HFFc6 (cell line): ENCODE measurements around the gene SHISA9. TPM values are rescaled to one million over a fixed set of nuclear protein-coding genes. Genes with fewer than 3 reads are reported as not detected.

Experiments
- DNase-seq: peaks from one replicate; pipeline ENCODE4 v3.0.0-alpha.2; 2018
- H3K27ac Mint-ChIP-seq: 2 replicates; pipeline ENCODE4 v1.8.0; 2020; ENCODE audit warnings: mild to moderate bottlenecking, mixed read lengths
- H3K27me3 Mint-ChIP-seq: 2 replicates; pipeline ENCODE4 v1.8.0; 2021; ENCODE audit warnings: mild to moderate bottlenecking, moderate library complexity, mixed read lengths; ENCODE audit not compliant: insufficient read depth
- H3K36me3 Mint-ChIP-seq: 2 replicates; pipeline ENCODE4 v1.8.0; 2021; ENCODE audit warnings: low read depth, mixed read lengths
- H3K4me1 Mint-ChIP-seq: 2 replicates; pipeline ENCODE4 v1.8.0; 2020; ENCODE audit warnings: low read depth, mixed read lengths
- H3K4me3 Mint-ChIP-seq: 2 replicates; pipeline ENCODE4 v1.8.0; 2020; ENCODE audit warnings: mild to moderate bottlenecking, moderate library complexity, mixed read lengths
- H3K9me3 Mint-ChIP-seq: 2 replicates; pipeline ENCODE4 v1.8.0; 2020; ENCODE audit warnings: mild to moderate bottlenecking, mixed read lengths
- total RNA-seq, 6 experiments: library from RNA; stranded (reverse); fragmentation: NEBNext Ultra II Directional; extraction: Animal tissue kit (Norgen Biotek cat#: 25700); gene quantifications; 2 replicates in 1 of 6; 3 replicates in 5 of 6; pipeline ENCODE4 v1.2.3, GENCODE V29; 2021
- TF ChIP-seq, protein P1 (sequence below): fragments of 200-600 bp; sonication (generic); IDR thresholded peaks from 2 replicates; pipeline ENCODE4 v1.5.0; 2021; ENCODE audit warnings: antibody characterized with exemption, mild to moderate bottlenecking

SHISA9 gene
- total RNA-seq, 6 experiments from 2014 or later, result not detected

DNA sequence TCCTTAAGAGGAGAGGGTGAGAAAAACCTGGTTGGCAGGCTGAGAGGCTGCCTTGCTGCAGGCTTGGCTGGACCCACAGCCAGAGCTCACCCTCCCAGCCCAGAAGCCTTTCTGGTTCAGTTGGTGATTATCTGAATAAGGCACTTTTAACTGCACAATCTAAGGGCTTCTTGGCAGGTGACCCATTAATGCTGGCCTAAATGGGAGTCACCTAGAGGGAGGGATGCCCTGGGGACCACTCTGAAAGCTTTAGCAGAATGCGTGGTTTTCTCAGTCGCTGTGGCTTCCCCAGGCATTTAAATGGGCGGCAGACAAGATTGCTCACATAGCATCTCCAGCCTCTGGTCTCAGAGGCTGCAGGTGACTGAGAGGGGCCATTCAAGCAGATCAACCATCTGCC, 33.2 kb upstream of the SHISA9 start:
- H3K36me3 Mint-ChIP-seq, result peaks cover 10% of the 10 kb centered on the region
- H3K4me1 Mint-ChIP-seq, result peaks cover 12% of the 10 kb centered on the region
- H3K27ac Mint-ChIP-seq, result no peak overlapping the region
- DNase-seq, result no peak
- peaks cover 5% of the 10 kb centered on the region for H3K9me3 Mint-ChIP-seq
- H3K4me3 Mint-ChIP-seq, result no peak overlapping the region
- no peaks in the 10 kb centered on the region; the same call in 1 of the 2 replicates for H3K27me3 Mint-ChIP-seq
- TF ChIP-seq, protein P1, sequence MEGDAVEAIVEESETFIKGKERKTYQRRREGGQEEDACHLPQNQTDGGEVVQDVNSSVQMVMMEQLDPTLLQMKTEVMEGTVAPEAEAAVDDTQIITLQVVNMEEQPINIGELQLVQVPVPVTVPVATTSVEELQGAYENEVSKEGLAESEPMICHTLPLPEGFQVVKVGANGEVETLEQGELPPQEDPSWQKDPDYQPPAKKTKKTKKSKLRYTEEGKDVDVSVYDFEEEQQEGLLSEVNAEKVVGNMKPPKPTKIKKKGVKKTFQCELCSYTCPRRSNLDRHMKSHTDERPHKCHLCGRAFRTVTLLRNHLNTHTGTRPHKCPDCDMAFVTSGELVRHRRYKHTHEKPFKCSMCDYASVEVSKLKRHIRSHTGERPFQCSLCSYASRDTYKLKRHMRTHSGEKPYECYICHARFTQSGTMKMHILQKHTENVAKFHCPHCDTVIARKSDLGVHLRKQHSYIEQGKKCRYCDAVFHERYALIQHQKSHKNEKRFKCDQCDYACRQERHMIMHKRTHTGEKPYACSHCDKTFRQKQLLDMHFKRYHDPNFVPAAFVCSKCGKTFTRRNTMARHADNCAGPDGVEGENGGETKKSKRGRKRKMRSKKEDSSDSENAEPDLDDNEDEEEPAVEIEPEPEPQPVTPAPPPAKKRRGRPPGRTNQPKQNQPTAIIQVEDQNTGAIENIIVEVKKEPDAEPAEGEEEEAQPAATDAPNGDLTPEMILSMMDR, result no peak

DNA sequence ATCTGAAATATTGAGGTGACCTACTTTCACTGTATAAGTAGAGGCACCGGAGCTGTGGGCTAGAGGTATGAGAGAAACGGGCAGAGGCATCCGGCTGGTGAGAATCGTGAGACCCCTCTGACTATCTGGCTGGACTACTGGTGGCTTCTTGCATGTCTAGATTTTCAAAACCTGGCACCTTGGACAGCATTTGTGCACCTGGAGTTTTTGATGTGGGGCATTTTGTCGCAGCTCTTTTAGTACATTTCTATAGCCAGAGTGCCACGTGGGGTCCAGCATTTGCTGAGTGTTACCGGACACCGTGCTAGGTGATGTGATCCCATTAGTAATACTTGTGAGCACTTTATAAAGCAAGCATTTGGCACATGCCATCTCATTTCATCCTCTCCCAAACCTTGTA, 32.6 kb upstream of the SHISA9 start:
- H3K27me3 Mint-ChIP-seq, result no peaks in the 10 kb centered on the region; the same call in 1 of the 2 replicates
- H3K4me3 Mint-ChIP-seq, result no peak overlapping the region
- H3K9me3 Mint-ChIP-seq, result peaks cover 5% of the 10 kb centered on the region
- H3K4me1 Mint-ChIP-seq, result peaks cover 18% of the 10 kb centered on the region
- DNase-seq, result no peak
- no peak overlapping the region for H3K27ac Mint-ChIP-seq
- TF ChIP-seq, protein P1, result no peak
- H3K36me3 Mint-ChIP-seq, result peaks cover 10% of the 10 kb centered on the region

DNA sequence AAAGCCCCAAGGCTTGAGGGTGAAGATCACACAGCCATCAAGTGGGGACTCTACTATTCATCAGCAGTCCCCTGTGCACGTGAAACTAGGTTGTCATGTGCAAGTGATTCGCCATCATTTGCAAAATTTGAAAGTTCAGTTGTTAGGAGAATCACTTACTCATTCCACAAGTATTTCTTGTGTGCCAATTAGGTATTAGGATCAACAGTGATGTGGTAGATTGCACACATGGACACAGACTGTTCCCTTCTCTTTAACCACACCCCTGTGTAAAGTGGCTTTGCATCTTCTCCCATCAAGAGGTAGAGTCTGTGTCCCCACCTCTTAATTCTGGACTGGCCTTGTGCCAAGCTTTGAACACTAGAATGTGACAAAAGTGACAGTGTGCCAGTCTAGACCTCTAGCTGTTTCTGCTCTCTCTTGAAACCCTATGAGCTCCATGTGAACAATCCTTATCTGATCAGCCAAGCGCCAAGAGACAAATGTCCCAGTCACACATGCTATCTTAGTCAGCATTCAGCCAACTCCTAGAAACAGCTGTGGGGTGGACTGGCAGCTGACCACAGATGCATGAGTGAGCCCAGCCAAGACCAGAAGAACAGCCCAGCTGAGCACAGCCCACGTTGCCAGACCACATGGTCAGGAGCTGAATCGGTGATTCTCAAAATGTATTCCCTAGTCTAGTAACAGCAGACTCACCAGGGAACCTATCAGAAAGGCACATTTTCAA, 31.5 kb upstream of the SHISA9 start:
- peaks cover 29% of the 10 kb centered on the region for H3K4me1 Mint-ChIP-seq
- no peak overlapping the region for H3K4me3 Mint-ChIP-seq
- no peaks in the 10 kb centered on the region; the same call in 1 of the 2 replicates for H3K27me3 Mint-ChIP-seq
- peaks cover 5% of the 10 kb centered on the region for H3K9me3 Mint-ChIP-seq
- DNase-seq, result no peak
- TF ChIP-seq, protein P1, result no peak
- H3K36me3 Mint-ChIP-seq, result peaks cover 10% of the 10 kb centered on the region
- no peak overlapping the region for H3K27ac Mint-ChIP-seq

DNA sequence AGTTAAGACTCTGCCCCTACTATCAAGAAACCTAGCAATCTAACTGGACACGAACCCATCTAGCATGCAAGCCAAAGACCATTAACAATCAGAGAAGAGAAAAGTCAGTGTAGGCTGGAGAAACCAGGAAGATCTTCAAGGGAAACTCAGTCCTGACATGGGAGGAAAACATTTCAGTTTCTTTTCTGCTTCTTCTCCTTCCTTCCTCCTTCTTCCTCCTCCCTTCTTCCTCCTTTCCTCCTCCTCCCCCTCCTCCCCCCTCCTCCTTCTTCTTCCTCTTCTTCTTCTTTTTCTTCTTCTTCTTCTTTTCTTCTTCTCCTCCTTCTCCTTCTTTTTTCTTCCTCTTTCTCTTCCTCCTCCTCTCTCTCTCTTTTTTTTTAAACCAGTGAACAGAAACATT, 29.6 kb upstream of the SHISA9 start:
- H3K27me3 Mint-ChIP-seq, result no peaks in the 10 kb centered on the region
- H3K9me3 Mint-ChIP-seq, result peaks cover 5% of the 10 kb centered on the region
- peaks cover 10% of the 10 kb centered on the region for H3K36me3 Mint-ChIP-seq
- H3K4me1 Mint-ChIP-seq, result peaks cover 34% of the 10 kb centered on the region
- H3K4me3 Mint-ChIP-seq, result no peak overlapping the region
- H3K27ac Mint-ChIP-seq, result no peak overlapping the region
- DNase-seq, result no peak
- TF ChIP-seq, protein P1, result no peak

DNA sequence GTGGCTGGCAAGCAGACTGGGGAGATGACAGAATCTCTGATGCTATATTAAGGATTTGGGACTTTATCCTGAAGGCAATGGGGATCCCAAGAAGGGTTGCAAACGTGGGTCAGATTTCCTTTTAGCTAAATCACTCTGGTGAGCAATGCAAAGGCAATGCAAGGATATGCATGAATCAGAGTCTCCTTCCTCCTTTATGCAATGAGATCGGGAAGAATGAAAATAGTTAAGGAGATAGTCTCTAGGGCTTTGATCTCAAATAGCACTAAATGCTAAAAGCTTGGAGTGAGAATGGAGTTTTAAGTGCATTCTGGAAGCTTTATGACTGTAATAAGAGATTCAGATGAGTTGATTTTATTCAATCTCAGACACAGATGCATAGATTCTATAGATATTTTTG, 27.2 kb upstream of the SHISA9 start:
- H3K27ac Mint-ChIP-seq, result peak overlapping the region; percentile 87
- H3K9me3 Mint-ChIP-seq, result peaks cover 5% of the 10 kb centered on the region
- H3K4me1 Mint-ChIP-seq, result peaks cover 28% of the 10 kb centered on the region

More for the DNA sequence above, 27.2 kb upstream of the SHISA9 start:
- H3K27me3 Mint-ChIP-seq, result peaks cover 3% of the 10 kb centered on the region; the same call in 1 of the 2 replicates
- H3K36me3 Mint-ChIP-seq, result peaks cover 10% of the 10 kb centered on the region
- peak; percentile 84 for DNase-seq
- peak overlapping the region; percentile 49; the same call in 1 of the 2 replicates for H3K4me3 Mint-ChIP-seq
- TF ChIP-seq, protein P1, result no peak
